Breast epithelium (tissue), 4 donors: Measurements from ENCODE around the gene UBR2. TPM values are rescaled to one million over a fixed set of nuclear protein-coding genes. Genes with fewer than 3 reads are reported as not detected.
"Not testable (repeated sequence)": the region's sequence is repeated elsewhere in the genome, so short reads cannot be mapped to it uniquely, and the experiment has no call there.

Experiments used
- DNase-seq, 2 donors: peaks; one replicate each; pipeline ENCODE4 v3.0.0-alpha.2; 2019; ENCODE audit warnings: low spot score in 2 of 2
- H3K27ac ChIP-seq, 2 donors: fragments of 200-600 bp; sonication (generic) in 1 of 2; one replicate each; pipeline ENCODE4 v1.5.1; 2016 to 2019; ENCODE audit warnings: mild to moderate bottlenecking in 1 of 2
- H3K27me3 ChIP-seq, 2 donors: fragments of 200-600 bp; sonication (generic) in 1 of 2; one replicate each; pipeline versions ENCODE4 v1.5.1 to v1.6.0; 2017 to 2019; ENCODE audit warnings: control low read depth in 1 of 2, mild to moderate bottlenecking in 1 of 2
- H3K36me3 ChIP-seq: fragments of 200-600 bp; one replicate; pipeline ENCODE4 v1.5.1; 2019
- H3K4me1 ChIP-seq, 2 donors: fragments of 200-600 bp; sonication (generic); one replicate each; pipeline ENCODE4 v1.5.1; 2016 to 2019; ENCODE audit warnings: control low read depth in 1 of 2
- H3K4me3 ChIP-seq, 3 donors: fragments of 200-600 bp; sonication (generic); 1 replicate in 2 of 3; 2 replicates in 1 of 3; pipeline ENCODE4 v1.5.1; 2016 to 2019; ENCODE audit warnings: mild to moderate bottlenecking in 3 of 3, moderate library complexity in 2 of 3
- H3K9me3 ChIP-seq, 2 donors: fragments of 200-600 bp; sonication (generic) in 1 of 2; one replicate each; pipeline ENCODE4 v1.5.1; 2016 to 2019; ENCODE audit warnings: control low read depth in 1 of 2
- CTCF ChIP-seq, 3 donors: fragments of 450-650 bp; IDR thresholded peaks; one replicate each; pipeline ENCODE4 v1.5.1; 2016 to 2017; ENCODE audit warnings: antibody characterized with exemption in 3 of 3, mild to moderate bottlenecking in 3 of 3, moderate library complexity in 3 of 3
- POLR2A ChIP-seq: fragments of 450-650 bp; IDR thresholded peaks from one replicate; pipeline ENCODE4 v1.6.1; 2016; ENCODE audit warnings: antibody characterized with exemption, mild to moderate bottlenecking, moderate library complexity
- POLR2AphosphoS5 ChIP-seq, 3 donors: sonication (generic); formaldehyde crosslinking; IDR thresholded peaks; one replicate each; pipeline ENCODE4 v1.6.1; 2017; ENCODE audit warnings: antibody characterized with exemption in 3 of 3
- intact Hi-C: fragments of 100-400 bp; cut with DNase I; formaldehyde crosslinking; loops from one replicate; pipeline ENCODE4 v1.15.1; 2023; ENCODE audit warnings: low total_unique reads
- total RNA-seq, 3 donors: library from RNA; depleted of rRNA; stranded (reverse); fragments of >200 nt; gene quantifications; one replicate each; pipeline ENCODE4 v1.1.0, GENCODE V29; 2016

Gene UBR2
- total RNA-seq, 3 donors from 2014 or later = 33.8 to 46.2 (median 33.8) TPM

GRCh38 chr6:42565823-42566613 lies 2.2 kb downstream of the UBR2 start:
- DNase-seq = no peak
- H3K4me3 ChIP-seq = peak overlapping the region; percentile 77 to 84 (median 84)
- peaks cover 0 to 8% of the 10 kb centered on the region in 2 donors for H3K4me1 ChIP-seq
- no peaks in the 10 kb centered on the region for H3K36me3 ChIP-seq
- H3K27ac ChIP-seq = peak overlapping the region; percentile 94 to 96
- intact Hi-C loops = no loop called here
- H3K9me3 ChIP-seq = no peaks in the 10 kb centered on the region
- no peaks in the 10 kb centered on the region for H3K27me3 ChIP-seq
- no peak for TF ChIP-seq POLR2A
- no peak for TF ChIP-seq CTCF (IDR thresholded peaks at IDR 0.05)
- TF ChIP-seq POLR2AphosphoS5 (IDR thresholded peaks at IDR 0.05) = no peak

GRCh38 chr6:42566614-42567208 lies 2.9 kb downstream of the UBR2 start:
- TF ChIP-seq CTCF (IDR thresholded peaks at IDR 0.05) = no peak
- TF ChIP-seq POLR2A = no peak
- no peak for TF ChIP-seq POLR2AphosphoS5 (IDR thresholded peaks at IDR 0.05)
- DNase-seq = no peak
- Histone ChIP-seq H3K27me3 (no peaks in the 10 kb centered on the region), H3K9me3 (no peaks in the 10 kb centered on the region), H3K36me3 (no peaks in the 10 kb centered on the region), H3K4me1 (peaks cover 0 to 8% of the 10 kb centered on the region in 2 donors), H3K27ac (peak overlapping the region in 1 of 2 donors; percentile 94), H3K4me3 (no peak overlapping the region)
- intact Hi-C loops = no loop called here

- H3K27ac ChIP-seq, H3K36me3 ChIP-seq, H3K4me1 ChIP-seq, intact Hi-C loops, DNase-seq, H3K27me3 ChIP-seq, H3K9me3 ChIP-seq, H3K4me3 ChIP-seq: not testable (repeated sequence)
Observed at GRCh38 chr6:42567237-42567636, 3.4 kb downstream of the UBR2 start.

GRCh38 chr6:42569102-42570028 lies 5.5 kb downstream of the UBR2 start:
- DNase-seq = no peak
- Histone ChIP-seq H3K36me3 (no peaks in the 10 kb centered on the region), H3K4me1 (peaks cover 0 to 8% of the 10 kb centered on the region in 2 donors), H3K4me3 (no peak overlapping the region), H3K9me3 (no peaks in the 10 kb centered on the region), H3K27me3 (no peaks in the 10 kb centered on the region), H3K27ac (peak overlapping the region in 1 of 2 donors; percentile 25)
- intact Hi-C loops = no loop called here
- no peak for TF ChIP-seq CTCF (IDR thresholded peaks at IDR 0.05)
- TF ChIP-seq POLR2AphosphoS5 (IDR thresholded peaks at IDR 0.05) = no peak
- TF ChIP-seq POLR2A = no peak

GRCh38 chr6:42571611-42572342 lies 7.9 kb downstream of the UBR2 start:
- Histone ChIP-seq H3K36me3 (no peaks in the 10 kb centered on the region), H3K9me3 (no peaks in the 10 kb centered on the region), H3K4me1 (peaks cover 0 to 8% of the 10 kb centered on the region in 2 donors), H3K27me3 (no peaks in the 10 kb centered on the region), H3K4me3 (no peak overlapping the region), H3K27ac (no peak overlapping the region)
- TF ChIP-seq POLR2AphosphoS5 (IDR thresholded peaks at IDR 0.05) (no peak), CTCF (IDR thresholded peaks at IDR 0.05) (no peak), POLR2A (no peak)
- intact Hi-C loops = no loop called here
- no peak for DNase-seq
